HEK293T (cell line): ENCODE data around the gene SLC35E1.

ENCODE experiments used
- BHLHE40 ChIP-seq: fragments of 450-650 bp; IDR thresholded peaks from 2 replicates; pipeline ENCODE4 v1.6.1; 2016; ENCODE audit warnings: mild to moderate bottlenecking, moderate library complexity, borderline replicate concordance
- ELF4 ChIP-seq: fragments of 450-650 bp; IDR thresholded peaks from 2 replicates; pipeline ENCODE4 v1.6.1; 2017; ENCODE audit warnings: antibody characterized with exemption
- FOXA1 ChIP-seq: fragments of 450-650 bp; IDR thresholded peaks from 2 replicates; pipeline ENCODE4 v1.6.1; 2016; ENCODE audit warnings: mild to moderate bottlenecking
- FOXK2 ChIP-seq: fragments of 450-650 bp; IDR thresholded peaks from 2 replicates; pipeline ENCODE4 v1.6.1; 2016; ENCODE audit warnings: mild to moderate bottlenecking
- FOXM1 ChIP-seq: fragments of 450-650 bp; IDR thresholded peaks from 2 replicates; pipeline ENCODE4 v1.6.1; 2017; ENCODE audit warnings: mild to moderate bottlenecking, borderline replicate concordance
- HDGF ChIP-seq: fragments of 450-650 bp; IDR thresholded peaks from 2 replicates; pipeline ENCODE4 v1.6.1; 2017; ENCODE audit warnings: antibody characterized with exemption, borderline replicate concordance
- L3MBTL2 ChIP-seq: fragments of 450-650 bp; conservative IDR thresholded peaks from 2 replicates; pipeline ENCODE4 v1.6.1; 2016; ENCODE audit warnings: mild to moderate bottlenecking
- LEF1 ChIP-seq: fragments of 450-650 bp; IDR thresholded peaks from 2 replicates; pipeline ENCODE4 v1.6.1; 2017; ENCODE audit warnings: mild to moderate bottlenecking, borderline replicate concordance
- NFRKB ChIP-seq: fragments of 450-650 bp; IDR thresholded peaks from 2 replicates; pipeline ENCODE4 v1.6.1; 2016; ENCODE audit warnings: mild to moderate bottlenecking, moderate library complexity
- SP1 ChIP-seq: fragments of 450-650 bp; IDR thresholded peaks from 2 replicates; pipeline ENCODE4 v1.6.1; 2017
- SUZ12 ChIP-seq: fragments of 450-650 bp; IDR thresholded peaks from 2 replicates; pipeline ENCODE4 v1.6.1; 2016; ENCODE audit warnings: mild to moderate bottlenecking
- TARDBP ChIP-seq: fragments of 450-650 bp; IDR thresholded peaks from 2 replicates; pipeline ENCODE4 v1.6.1; 2016
- ZNF384 ChIP-seq: fragments of 450-650 bp; IDR thresholded peaks from 2 replicates; pipeline ENCODE4 v1.6.1; 2016
- TF ChIP-seq, protein P1 (sequence below): fragments of 450-650 bp; IDR thresholded peaks from 2 replicates; pipeline ENCODE4 v1.6.1; 2016

DNA sequence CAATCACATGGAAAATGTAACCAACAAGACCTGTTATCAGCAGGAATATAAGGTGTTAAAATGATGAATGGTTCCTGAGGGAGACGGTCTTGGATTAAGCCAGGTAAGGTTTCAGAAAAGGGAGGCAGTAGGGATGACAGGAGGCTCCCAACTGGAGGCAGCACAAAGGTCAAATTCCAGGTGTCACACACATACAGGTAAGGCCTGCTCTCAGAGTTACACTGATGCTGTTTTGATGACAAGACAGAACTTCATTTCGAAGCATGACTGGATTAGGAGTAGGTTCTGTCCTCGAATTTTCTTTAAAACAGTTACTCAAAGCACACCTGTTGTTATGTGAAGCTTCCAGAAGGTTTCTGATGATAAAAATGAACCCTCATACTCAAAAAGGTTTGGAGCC lies 48.4 kb upstream of the SLC35E1 start:
- TF ChIP-seq FOXA1: no peak
- no peak for TF ChIP-seq ELF4
- TF ChIP-seq SUZ12: no peak
- TF ChIP-seq ZNF384: no peak
- TF ChIP-seq BHLHE40: no peak
- TF ChIP-seq FOXK2: no peak
- TF ChIP-seq L3MBTL2: no peak
- no peak for TF ChIP-seq HDGF
- TF ChIP-seq SP1: no peak
- TF ChIP-seq, protein P1, sequence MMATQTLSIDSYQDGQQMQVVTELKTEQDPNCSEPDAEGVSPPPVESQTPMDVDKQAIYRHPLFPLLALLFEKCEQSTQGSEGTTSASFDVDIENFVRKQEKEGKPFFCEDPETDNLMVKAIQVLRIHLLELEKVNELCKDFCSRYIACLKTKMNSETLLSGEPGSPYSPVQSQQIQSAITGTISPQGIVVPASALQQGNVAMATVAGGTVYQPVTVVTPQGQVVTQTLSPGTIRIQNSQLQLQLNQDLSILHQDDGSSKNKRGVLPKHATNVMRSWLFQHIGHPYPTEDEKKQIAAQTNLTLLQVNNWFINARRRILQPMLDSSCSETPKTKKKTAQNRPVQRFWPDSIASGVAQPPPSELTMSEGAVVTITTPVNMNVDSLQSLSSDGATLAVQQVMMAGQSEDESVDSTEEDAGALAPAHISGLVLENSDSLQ: no peak
- TF ChIP-seq NFRKB: no peak
- no peak for TF ChIP-seq TARDBP
- TF ChIP-seq LEF1: no peak
- TF ChIP-seq FOXM1: no peak
